Sigmoid colon (tissue), 4 donors: ENCODE measurements around the gene C1orf53.
"Not testable (repeated sequence)": the region's sequence is repeated elsewhere in the genome, so short reads cannot be mapped to it uniquely, and the experiment has no call there.

Experiments
- CTCF ChIP-seq, 4 experiments: fragments of 450-650 bp in 3 of 4; fragments of 200-600 bp in 1 of 4; IDR thresholded peaks; one replicate each; pipeline ENCODE4 v1.5.1; 2016 to 2019; ENCODE audit warnings: antibody characterized with exemption in 4 of 4, mild to moderate bottlenecking in 3 of 4, moderate library complexity in 2 of 4
- EP300 ChIP-seq, 4 donors: sonication (generic); formaldehyde crosslinking; IDR thresholded peaks; one replicate each; pipeline ENCODE4 v1.6.1; 2017; ENCODE audit warnings: antibody characterized with exemption in 4 of 4
- POLR2A ChIP-seq, 2 donors: fragments of 450-650 bp; IDR thresholded peaks; one replicate each; pipeline ENCODE4 v1.6.1; 2016; ENCODE audit warnings: antibody characterized with exemption in 2 of 2, mild to moderate bottlenecking in 2 of 2, moderate library complexity in 2 of 2
- POLR2AphosphoS5 ChIP-seq, 4 donors: sonication (generic); formaldehyde crosslinking; IDR thresholded peaks; one replicate each; pipeline ENCODE4 v1.6.1; 2017; ENCODE audit warnings: antibody characterized with exemption in 4 of 4

- not testable (repeated sequence) for TF ChIP-seq CTCF, POLR2A, POLR2AphosphoS5, EP300 (IDR thresholded peaks at IDR 0.05)
Observed at GRCh38 chr1:197953472-197953871, 51.0 kb downstream of the C1orf53 start.
